H1 (cell line): ENCODE results near the gene TRIM7. TPM values are rescaled to one million over a fixed set of nuclear protein-coding genes. Genes with fewer than 3 reads are reported as not detected.

Source experiments
- GABPA ChIP-seq: IDR thresholded peaks from 2 replicates; pipeline ENCODE4 v1.6.1; 2011; ENCODE audit warnings: mild to moderate bottlenecking, low read length, moderate library complexity, borderline replicate concordance; ENCODE audit not compliant: insufficient read depth
- YY1 ChIP-seq: IDR thresholded peaks from 2 replicates; pipeline ENCODE4 v1.6.1; 2011; ENCODE audit warnings: low read depth, mild to moderate bottlenecking, low read length
- polyA plus RNA-seq, 7 experiments: library from polyadenylated mRNA; depleted of rRNA in 3 of 7; stranded (reverse) in 5 of 7; unstranded in 2 of 7; fragments of >200 nt in 5 of 7; fragments of 200-250 nt in 2 of 7; gene quantifications; 1 replicate in 5 of 7; 2 replicates in 1 of 7; 4 replicates in 1 of 7; pipeline versions ENCODE4 v1.2.1 to v1.2.3, GENCODE V29; 2011 to 2013; ENCODE audit warnings: missing spikeins in 2 of 7, mixed read lengths in 2 of 7
- total RNA-seq: library from RNA; stranded (reverse); fragmentation: NEBNext Ultra II Directional; extraction: Animal tissue kit (Norgen Biotek cat#: 25700); gene quantifications from 2 replicates; pipeline ENCODE4 v1.2.1, GENCODE V29; 2021
- TF ChIP-seq, protein P1 (sequence below), 3 experiments: IDR thresholded peaks; 1 replicate in 2 of 3; 2 replicates in 1 of 3; pipeline versions ENCODE4 v1.5.1 to v1.6.1; 2011; ENCODE audit warnings: low read length in 3 of 3, mild to moderate bottlenecking in 3 of 3, inconsistent platforms in 2 of 3, low read depth in 1 of 3, moderate library complexity in 1 of 3; ENCODE audit not compliant: insufficient read depth in 1 of 3; ENCODE audit errors: control extremely low read depth in 1 of 3

TRIM7 gene
- total and polyA plus RNA-seq, 2 of the 8 experiments (the other 6 are each of a cell fraction or from before 2014, with no cell fraction given), result 0.36 to 0.47 TPM

GRCh38 chr5:181230551-181230950, 25.6 kb upstream of the TRIM7 start (continued):
- TF ChIP-seq, protein P1, sequence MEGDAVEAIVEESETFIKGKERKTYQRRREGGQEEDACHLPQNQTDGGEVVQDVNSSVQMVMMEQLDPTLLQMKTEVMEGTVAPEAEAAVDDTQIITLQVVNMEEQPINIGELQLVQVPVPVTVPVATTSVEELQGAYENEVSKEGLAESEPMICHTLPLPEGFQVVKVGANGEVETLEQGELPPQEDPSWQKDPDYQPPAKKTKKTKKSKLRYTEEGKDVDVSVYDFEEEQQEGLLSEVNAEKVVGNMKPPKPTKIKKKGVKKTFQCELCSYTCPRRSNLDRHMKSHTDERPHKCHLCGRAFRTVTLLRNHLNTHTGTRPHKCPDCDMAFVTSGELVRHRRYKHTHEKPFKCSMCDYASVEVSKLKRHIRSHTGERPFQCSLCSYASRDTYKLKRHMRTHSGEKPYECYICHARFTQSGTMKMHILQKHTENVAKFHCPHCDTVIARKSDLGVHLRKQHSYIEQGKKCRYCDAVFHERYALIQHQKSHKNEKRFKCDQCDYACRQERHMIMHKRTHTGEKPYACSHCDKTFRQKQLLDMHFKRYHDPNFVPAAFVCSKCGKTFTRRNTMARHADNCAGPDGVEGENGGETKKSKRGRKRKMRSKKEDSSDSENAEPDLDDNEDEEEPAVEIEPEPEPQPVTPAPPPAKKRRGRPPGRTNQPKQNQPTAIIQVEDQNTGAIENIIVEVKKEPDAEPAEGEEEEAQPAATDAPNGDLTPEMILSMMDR (IDR thresholded peaks at IDR 0.05; ENCODE audit: control extremely low read depth in 1 of 3, insufficient read depth in 1 of 3, low read depth in 1 of 3, low read length in 3 of 3), result no peak
- TF ChIP-seq YY1 (no peak), GABPA (no peak)
